K562 (cell line): ENCODE data around the gene TKT. TPM values are rescaled to one million over a fixed set of nuclear protein-coding genes. Genes with fewer than 3 reads are reported as not detected.

Experiments
- CHD4 ChIP-seq: fragments of 200-600 bp; sonication (generic); IDR thresholded peaks from 3 replicates; pipeline ENCODE4 v1.6.1; 2012; ENCODE audit warnings: low read depth, mild to moderate bottlenecking, mixed read lengths, low read length, inconsistent platforms; ENCODE audit not compliant: insufficient read depth, insufficient replicate concordance, poor library complexity, severe bottlenecking
- GATAD2B ChIP-seq: fragments of 450-650 bp; IDR thresholded peaks from 2 replicates; pipeline ENCODE4 v1.6.1; 2017; ENCODE audit warnings: mild to moderate bottlenecking, borderline replicate concordance
- GTF2F1 ChIP-seq: IDR thresholded peaks from 2 replicates; pipeline ENCODE4 v1.6.1; 2011; ENCODE audit warnings: low read depth, low read length, improper control_type of control experiment
- MED1 ChIP-seq: sonication (generic); formaldehyde crosslinking; IDR thresholded peaks from 2 replicates; pipeline ENCODE4 v1.8.1; 2023; ENCODE audit warnings: missing genetic modification reagents, borderline replicate concordance
- NR4A1 ChIP-seq, 2 experiments: fragments of 250-450 bp in 1 of 2; fragments of 450-650 bp in 1 of 2; sonication (Bioruptor Pico) in 1 of 2; IDR thresholded peaks; 2 replicates each; pipeline versions ENCODE4 v1.4.0 to v1.6.1; 2016 to 2020; ENCODE audit warnings: mild to moderate bottlenecking in 2 of 2, missing compliant biosample characterization in 1 of 2, missing genetic modification characterization in 1 of 2, moderate library complexity in 1 of 2
- PML ChIP-seq: IDR thresholded peaks from 2 replicates; pipeline ENCODE4 v1.6.1; 2012; ENCODE audit warnings: low read length, inconsistent platforms
- SMARCC2 ChIP-seq: fragments of 450-650 bp; IDR thresholded peaks from 2 replicates; pipeline ENCODE4 v1.6.1; 2017; ENCODE audit warnings: antibody characterized with exemption, moderate library complexity, mild to moderate bottlenecking, low read depth
- ZNF41 ChIP-seq: fragments of 250-450 bp; sonication (Bioruptor Pico); conservative IDR thresholded peaks from 2 replicates; pipeline ENCODE4 v1.4.0; 2020; ENCODE audit warnings: mild to moderate bottlenecking
- ZNF75A ChIP-seq: fragments of 450-650 bp; formaldehyde crosslinking; IDR thresholded peaks from 2 replicates; pipeline ENCODE4 v1.4.0; 2020; ENCODE audit warnings: mild to moderate bottlenecking
- polyA plus RNA-seq, 8 experiments: library from polyadenylated mRNA; depleted of rRNA in 4 of 8; stranded (reverse) in 5 of 8; unstranded in 3 of 8; fragments of >200 nt; fragmentation: Nextera tagmentation in 2 of 8; fragmentation: Illumina TruSeq in 1 of 8; extraction: Ambion mirVana in 2 of 8; extraction: Trizol in 1 of 8; gene quantifications; 2 replicates each; pipeline versions ENCODE4 v1.2.1 to v1.2.3, GENCODE V29; 2011 to 2014; ENCODE audit warnings: inconsistent platforms in 1 of 8, missing spikeins in 1 of 8
- total RNA-seq, 7 experiments: library from RNA; depleted of rRNA in 6 of 7; stranded (reverse); fragments of >200 nt in 6 of 7; fragmentation: Illumina TruSeq in 2 of 7; extraction: Trizol in 2 of 7; gene quantifications; 2 replicates each; pipeline versions ENCODE4 v1.2.1 to v1.2.3, GENCODE V29; 2011 to 2021; ENCODE audit warnings: low replicate concordance in 1 of 7
- TF ChIP-seq, protein P1 (sequence below): sonication (generic); formaldehyde crosslinking; IDR thresholded peaks from 2 replicates; pipeline ENCODE4 v1.8.0; 2022; ENCODE audit warnings: mild to moderate bottlenecking, missing genetic modification reagents
- TF ChIP-seq, protein P2 (sequence below), 2 experiments: fragments of 150-350 bp in 1 of 2; IDR thresholded peaks; 2 replicates each; pipeline ENCODE4 v1.6.1; 2012 to 2016; ENCODE audit warnings: low read depth in 2 of 2, low read length in 2 of 2, mild to moderate bottlenecking in 1 of 2, moderate library complexity in 1 of 2
- TF ChIP-seq, protein P3 (sequence below): sonication (generic); formaldehyde crosslinking; IDR thresholded peaks from 2 replicates; pipeline ENCODE4 v1.8.1; 2023; ENCODE audit warnings: mild to moderate bottlenecking, missing genetic modification reagents, moderate library complexity
- TF ChIP-seq, protein P4 (sequence below): IDR thresholded peaks from 2 replicates; pipeline ENCODE4 v1.6.1; 2011; ENCODE audit not compliant: insufficient read length; ENCODE audit errors: extremely low read depth
- TF ChIP-seq, protein P5 (sequence below): sonication (generic); formaldehyde crosslinking; IDR thresholded peaks from 2 replicates; pipeline ENCODE4 v1.8.1; 2023; ENCODE audit warnings: missing genetic modification reagents, mild to moderate bottlenecking, borderline replicate concordance

Gene TKT
- total and polyA plus RNA-seq, 9 of the 15 experiments (the other 6 are each of a cell fraction or from before 2014, with no cell fraction given) = 58.1 to 401 (median 187) TPM

DNA sequence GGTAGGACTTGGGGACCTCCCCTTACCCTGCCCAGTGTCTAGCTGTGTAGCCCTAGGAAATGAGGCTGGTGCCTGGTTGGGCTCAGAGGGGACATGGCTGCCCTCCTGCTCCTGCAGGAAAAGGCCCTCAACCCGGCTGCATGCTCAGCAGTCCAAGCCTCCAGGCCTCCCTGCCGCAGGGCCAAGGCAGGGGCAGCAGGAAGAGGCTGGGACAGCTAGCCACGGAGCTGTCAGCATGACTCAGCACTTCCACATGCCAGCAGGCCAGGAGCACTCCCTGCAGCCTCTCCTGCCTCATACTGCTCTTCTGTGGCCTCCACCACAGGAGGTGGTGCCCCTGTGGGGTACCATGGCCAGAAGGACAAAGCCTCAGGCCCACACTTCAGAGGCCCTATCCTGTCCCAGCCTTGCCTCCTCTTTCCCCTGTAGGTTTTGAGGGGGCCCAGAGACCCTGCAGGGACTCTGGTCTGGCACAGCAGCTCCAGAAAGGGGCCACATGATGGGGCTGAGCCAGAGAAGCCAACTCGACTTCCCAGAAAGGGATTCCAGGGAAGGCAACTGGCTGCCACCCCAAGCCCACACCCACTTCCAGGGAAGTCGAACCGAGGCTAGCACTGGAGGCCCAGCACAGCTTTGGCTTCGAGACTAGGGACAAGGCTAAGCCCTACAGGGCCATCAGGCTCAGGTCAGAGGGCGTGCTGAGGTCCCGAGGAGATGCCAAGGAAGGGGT, 19.5 kb downstream of the TKT start (continued):
- TF ChIP-seq GATAD2B (no peak), NR4A1 (CRISPR knock-in tag; IDR thresholded peaks at IDR 0.05) (peak; percentile 86), NR4A1 (tag; IDR thresholded peaks at IDR 0.05) (peak; percentile 89), ZNF41 (CRISPR knock-in tag) (0 out of 2 replicates have a peak, but pooled peaks have one; percentile 46), MED1 (CRISPR knock-in tag) (no peak), PML (no peak), GTF2F1 (no peak), SMARCC2 (no peak), CHD4 (no peak), ZNF75A (CRISPR knock-in tag) (no peak)
- TF ChIP-seq, protein P1, sequence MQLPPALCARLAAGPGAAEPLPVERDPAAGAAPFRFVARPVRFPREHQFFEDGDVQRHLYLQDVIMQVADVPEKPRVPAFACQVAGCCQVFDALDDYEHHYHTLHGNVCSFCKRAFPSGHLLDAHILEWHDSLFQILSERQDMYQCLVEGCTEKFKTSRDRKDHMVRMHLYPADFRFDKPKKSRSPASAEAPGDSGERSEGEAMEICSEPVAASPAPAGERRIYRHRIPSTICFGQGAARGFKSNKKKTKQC (CRISPR knock-in tag) = no peak
- TF ChIP-seq, protein P2, sequence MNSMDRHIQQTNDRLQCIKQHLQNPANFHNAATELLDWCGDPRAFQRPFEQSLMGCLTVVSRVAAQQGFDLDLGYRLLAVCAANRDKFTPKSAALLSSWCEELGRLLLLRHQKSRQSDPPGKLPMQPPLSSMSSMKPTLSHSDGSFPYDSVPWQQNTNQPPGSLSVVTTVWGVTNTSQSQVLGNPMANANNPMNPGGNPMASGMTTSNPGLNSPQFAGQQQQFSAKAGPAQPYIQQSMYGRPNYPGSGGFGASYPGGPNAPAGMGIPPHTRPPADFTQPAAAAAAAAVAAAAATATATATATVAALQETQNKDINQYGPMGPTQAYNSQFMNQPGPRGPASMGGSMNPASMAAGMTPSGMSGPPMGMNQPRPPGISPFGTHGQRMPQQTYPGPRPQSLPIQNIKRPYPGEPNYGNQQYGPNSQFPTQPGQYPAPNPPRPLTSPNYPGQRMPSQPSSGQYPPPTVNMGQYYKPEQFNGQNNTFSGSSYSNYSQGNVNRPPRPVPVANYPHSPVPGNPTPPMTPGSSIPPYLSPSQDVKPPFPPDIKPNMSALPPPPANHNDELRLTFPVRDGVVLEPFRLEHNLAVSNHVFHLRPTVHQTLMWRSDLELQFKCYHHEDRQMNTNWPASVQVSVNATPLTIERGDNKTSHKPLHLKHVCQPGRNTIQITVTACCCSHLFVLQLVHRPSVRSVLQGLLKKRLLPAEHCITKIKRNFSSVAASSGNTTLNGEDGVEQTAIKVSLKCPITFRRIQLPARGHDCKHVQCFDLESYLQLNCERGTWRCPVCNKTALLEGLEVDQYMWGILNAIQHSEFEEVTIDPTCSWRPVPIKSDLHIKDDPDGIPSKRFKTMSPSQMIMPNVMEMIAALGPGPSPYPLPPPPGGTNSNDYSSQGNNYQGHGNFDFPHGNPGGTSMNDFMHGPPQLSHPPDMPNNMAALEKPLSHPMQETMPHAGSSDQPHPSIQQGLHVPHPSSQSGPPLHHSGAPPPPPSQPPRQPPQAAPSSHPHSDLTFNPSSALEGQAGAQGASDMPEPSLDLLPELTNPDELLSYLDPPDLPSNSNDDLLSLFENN (IDR thresholded peaks at IDR 0.05; ENCODE audit: low read depth in 2 of 2, low read length in 2 of 2) = no peak
- TF ChIP-seq, protein P3, sequence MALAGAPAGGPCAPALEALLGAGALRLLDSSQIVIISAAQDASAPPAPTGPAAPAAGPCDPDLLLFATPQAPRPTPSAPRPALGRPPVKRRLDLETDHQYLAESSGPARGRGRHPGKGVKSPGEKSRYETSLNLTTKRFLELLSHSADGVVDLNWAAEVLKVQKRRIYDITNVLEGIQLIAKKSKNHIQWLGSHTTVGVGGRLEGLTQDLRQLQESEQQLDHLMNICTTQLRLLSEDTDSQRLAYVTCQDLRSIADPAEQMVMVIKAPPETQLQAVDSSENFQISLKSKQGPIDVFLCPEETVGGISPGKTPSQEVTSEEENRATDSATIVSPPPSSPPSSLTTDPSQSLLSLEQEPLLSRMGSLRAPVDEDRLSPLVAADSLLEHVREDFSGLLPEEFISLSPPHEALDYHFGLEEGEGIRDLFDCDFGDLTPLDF = no peak
- TF ChIP-seq, protein P4, sequence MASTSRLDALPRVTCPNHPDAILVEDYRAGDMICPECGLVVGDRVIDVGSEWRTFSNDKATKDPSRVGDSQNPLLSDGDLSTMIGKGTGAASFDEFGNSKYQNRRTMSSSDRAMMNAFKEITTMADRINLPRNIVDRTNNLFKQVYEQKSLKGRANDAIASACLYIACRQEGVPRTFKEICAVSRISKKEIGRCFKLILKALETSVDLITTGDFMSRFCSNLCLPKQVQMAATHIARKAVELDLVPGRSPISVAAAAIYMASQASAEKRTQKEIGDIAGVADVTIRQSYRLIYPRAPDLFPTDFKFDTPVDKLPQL = no peak
- TF ChIP-seq, protein P5, sequence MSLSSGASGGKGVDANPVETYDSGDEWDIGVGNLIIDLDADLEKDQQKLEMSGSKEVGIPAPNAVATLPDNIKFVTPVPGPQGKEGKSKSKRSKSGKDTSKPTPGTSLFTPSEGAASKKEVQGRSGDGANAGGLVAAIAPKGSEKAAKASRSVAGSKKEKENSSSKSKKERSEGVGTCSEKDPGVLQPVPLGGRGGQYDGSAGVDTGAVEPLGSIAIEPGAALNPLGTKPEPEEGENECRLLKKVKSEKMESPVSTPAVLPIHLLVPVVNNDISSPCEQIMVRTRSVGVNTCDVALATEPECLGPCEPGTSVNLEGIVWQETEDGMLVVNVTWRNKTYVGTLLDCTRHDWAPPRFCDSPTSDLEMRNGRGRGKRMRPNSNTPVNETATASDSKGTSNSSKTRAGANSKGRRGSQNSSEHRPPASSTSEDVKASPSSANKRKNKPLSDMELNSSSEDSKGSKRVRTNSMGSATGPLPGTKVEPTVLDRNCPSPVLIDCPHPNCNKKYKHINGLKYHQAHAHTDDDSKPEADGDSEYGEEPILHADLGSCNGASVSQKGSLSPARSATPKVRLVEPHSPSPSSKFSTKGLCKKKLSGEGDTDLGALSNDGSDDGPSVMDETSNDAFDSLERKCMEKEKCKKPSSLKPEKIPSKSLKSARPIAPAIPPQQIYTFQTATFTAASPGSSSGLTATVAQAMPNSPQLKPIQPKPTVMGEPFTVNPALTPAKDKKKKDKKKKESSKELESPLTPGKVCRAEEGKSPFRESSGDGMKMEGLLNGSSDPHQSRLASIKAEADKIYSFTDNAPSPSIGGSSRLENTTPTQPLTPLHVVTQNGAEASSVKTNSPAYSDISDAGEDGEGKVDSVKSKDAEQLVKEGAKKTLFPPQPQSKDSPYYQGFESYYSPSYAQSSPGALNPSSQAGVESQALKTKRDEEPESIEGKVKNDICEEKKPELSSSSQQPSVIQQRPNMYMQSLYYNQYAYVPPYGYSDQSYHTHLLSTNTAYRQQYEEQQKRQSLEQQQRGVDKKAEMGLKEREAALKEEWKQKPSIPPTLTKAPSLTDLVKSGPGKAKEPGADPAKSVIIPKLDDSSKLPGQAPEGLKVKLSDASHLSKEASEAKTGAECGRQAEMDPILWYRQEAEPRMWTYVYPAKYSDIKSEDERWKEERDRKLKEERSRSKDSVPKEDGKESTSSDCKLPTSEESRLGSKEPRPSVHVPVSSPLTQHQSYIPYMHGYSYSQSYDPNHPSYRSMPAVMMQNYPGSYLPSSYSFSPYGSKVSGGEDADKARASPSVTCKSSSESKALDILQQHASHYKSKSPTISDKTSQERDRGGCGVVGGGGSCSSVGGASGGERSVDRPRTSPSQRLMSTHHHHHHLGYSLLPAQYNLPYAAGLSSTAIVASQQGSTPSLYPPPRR (CRISPR knock-in tag) = no peak
